AG04450 (cell line): Measurements from ENCODE around the gene BTG2. TPM values are rescaled to one million over a fixed set of nuclear protein-coding genes. Genes with fewer than 3 reads are reported as not detected.

Source experiments
- CTCF ChIA-PET: fragments of 300-600, 350-600 bp; formaldehyde crosslinking; extraction: SDS; loops from one replicate; lab custom pipeline; 2022; ENCODE audit warnings: antibody characterized with exemption, inconsistent platforms; lab: Charles Lee
- POLR2A ChIA-PET: fragments of 350-600 bp; formaldehyde crosslinking; extraction: SDS; loops from one replicate; lab custom pipeline; 2021; ENCODE audit warnings: antibody characterized with exemption, inconsistent platforms; lab: Yijun Ruan, JAX
- DNase-seq: peaks from one replicate; pipeline ENCODE4 v3.0.0-alpha.2; 2011; ENCODE audit warnings: low read depth, low spot score
- H3K27ac ChIP-seq: one replicate; pipeline ENCODE4 v1.5.1; 2012; ENCODE audit warnings: low read depth, low read length, control low read depth
- H3K27me3 ChIP-seq: one replicate; pipeline ENCODE4 v1.6.0; 2012; ENCODE audit warnings: low read length; ENCODE audit not compliant: control insufficient read depth, insufficient read depth
- H3K4me3 ChIP-seq: 2 replicates; pipeline ENCODE4 v1.5.1; 2011; ENCODE audit warnings: mild to moderate bottlenecking, low read depth, low read length, control low read depth
- H3K9me3 ChIP-seq: 2 replicates; pipeline ENCODE4 v1.5.1; 2012; ENCODE audit warnings: low read length; ENCODE audit not compliant: control insufficient read depth, insufficient read depth
- CTCF ChIP-seq: IDR thresholded peaks from 2 replicates; pipeline ENCODE4 v1.5.1; 2011; ENCODE audit warnings: low read depth, low read length, control low read depth, inconsistent platforms
- polyA plus RNA-seq: library from polyadenylated mRNA; depleted of rRNA; stranded (reverse); fragments of >200 nt; gene quantifications from 2 replicates; pipeline ENCODE4 v1.2.3, GENCODE V29; 2011

Gene BTG2
- polyA plus RNA-seq, 1 experiment = 36.5 TPM

- Histone ChIP-seq H3K4me3 (no peak overlapping the region), H3K27ac (no peak overlapping the region), H3K27me3 (peaks cover 34% of the 10 kb centered on the region), H3K9me3 (no peaks in the 10 kb centered on the region)
- CTCF ChIA-PET = interaction anchor here (0.6 to 1.8 kb wide), 4 partner anchors 11 to 44 kb away, joined by 3 to 8 read pairs (median 3); no protein-coding TSS in a partner anchor
- no peak for DNase-seq
- no peak for TF ChIP-seq CTCF
- POLR2A ChIA-PET = no interaction called here
Observed at GRCh38 chr1:203283597-203283996, 21.7 kb upstream of the BTG2 start.

GRCh38 chr1:203284411-203285123 lies 20.8 kb upstream of the BTG2 start:
- H3K27me3 ChIP-seq = peaks cover 34% of the 10 kb centered on the region
- ChIA-PET CTCF (interaction anchor here (1.1 to 1.6 kb wide), 2 partner anchors 16 to 17 kb away, joined by 3 to 5 read pairs; no protein-coding TSS in a partner anchor), POLR2A (no interaction called here)
- H3K9me3 ChIP-seq = no peaks in the 10 kb centered on the region
- DNase-seq = no peak
- no peak overlapping the region for H3K4me3 ChIP-seq
- no peak for TF ChIP-seq CTCF
- H3K27ac ChIP-seq = no peak overlapping the region

- ChIA-PET POLR2A (interaction anchor here (0.9 kb wide), 1 partner anchor 19 kb away, joined by 3 read pairs; no protein-coding TSS in a partner anchor), CTCF (interaction anchor here (1.4 to 1.7 kb wide), 3 partner anchors 13 to 19 kb away, joined by 4 to 5 read pairs (median 4); no protein-coding TSS in a partner anchor)
- H3K4me3 ChIP-seq = no peak overlapping the region
- peaks cover 36% of the 10 kb centered on the region for H3K27me3 ChIP-seq
- no peak for DNase-seq
- no peaks in the 10 kb centered on the region for H3K9me3 ChIP-seq
- no peak for TF ChIP-seq CTCF
- no peak overlapping the region for H3K27ac ChIP-seq
Observed at GRCh38 chr1:203286161-203286984, 18.9 kb upstream of the BTG2 start.

GRCh38 chr1:203287109-203287893 lies 18.0 kb upstream of the BTG2 start:
- TF ChIP-seq CTCF = no peak
- Histone ChIP-seq H3K27ac (no peak overlapping the region), H3K9me3 (no peaks in the 10 kb centered on the region), H3K27me3 (peaks cover 34% of the 10 kb centered on the region), H3K4me3 (no peak overlapping the region)
- CTCF ChIA-PET = interaction anchor here (0.6 to 2.5 kb wide), 3 partner anchors 14 to 169 kb away, joined by 3 to 7 read pairs (median 4); no protein-coding TSS in a partner anchor
- DNase-seq = no peak
- POLR2A ChIA-PET = no interaction called here
